Measurements from ENCODE around the gene CYFIP2. TPM values are rescaled to one million over a fixed set of nuclear protein-coding genes. Genes with fewer than 3 reads are reported as not detected.
"Not testable (repeated sequence)": the region's sequence is repeated elsewhere in the genome, so short reads cannot be mapped to it uniquely, and the experiment has no call there.

The CYFIP2 gene
- total RNA-seq, 2 donors from 2014 or later, result 17.8 to 25.2 TPM

DNA sequence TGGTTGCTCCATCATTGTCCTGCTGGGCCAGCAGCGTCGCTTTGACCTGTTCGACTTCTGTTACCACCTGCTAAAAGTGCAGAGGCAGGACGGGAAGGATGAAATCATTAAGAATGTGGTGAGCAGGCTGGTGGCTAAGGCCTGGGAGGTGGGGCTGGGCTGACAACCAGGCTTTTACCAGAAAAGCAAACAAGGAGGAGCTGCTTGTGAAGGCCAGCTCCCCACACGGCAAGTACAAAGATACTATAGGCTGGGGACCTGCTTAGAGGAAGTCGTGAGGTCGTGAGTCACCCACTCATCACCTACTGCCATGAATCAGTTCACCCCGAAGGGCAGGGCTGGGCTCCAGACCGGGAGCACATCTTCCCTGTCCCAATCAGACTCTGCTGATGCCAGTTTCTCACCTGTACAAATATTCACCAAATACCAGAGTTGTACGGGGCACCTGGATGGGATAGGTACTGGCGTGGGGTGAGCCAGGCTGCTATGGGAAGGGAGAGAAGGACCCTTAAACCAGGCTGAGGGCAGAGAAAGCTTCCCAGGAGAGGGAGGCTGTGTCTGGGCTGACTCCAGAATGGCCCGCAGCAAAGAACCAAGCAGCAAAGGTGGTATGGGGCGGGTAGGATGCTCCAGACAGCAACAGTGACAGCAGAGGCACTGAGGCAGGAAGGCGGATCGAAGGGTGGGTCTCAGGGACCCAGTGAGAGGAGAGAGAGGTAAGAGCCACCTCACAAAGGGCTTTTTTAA, 124.8 kb downstream of the CYFIP2 start:
- peak; percentile 75 for DNase-seq (ENCODE audit: low spot score)
- intact Hi-C loops (cut with DNase I), result no loop called here
- no peaks in the 10 kb centered on the region for H3K4me1 ChIP-seq (replicated peaks)
- WGBS, result 43% methylated on average over 15 of the region's 15 CpGs
- TF ChIP-seq CTCF (IDR thresholded peaks at IDR 0.05) (no peak), POLR2AphosphoS5 (IDR thresholded peaks at IDR 0.05) (peak; percentile 72), POLR2A (IDR thresholded peaks at IDR 0.05) (peak; percentile 22)
- no peak overlapping the region for H3K4me3 ChIP-seq
- H3K9me3 ChIP-seq, result no peaks in the 10 kb centered on the region
- H3K36me3 ChIP-seq, result no peaks in the 10 kb centered on the region
- no peaks in the 10 kb centered on the region for H3K27me3 ChIP-seq (replicated peaks; ENCODE audit: insufficient read depth)
- H3K27ac ChIP-seq, result peak overlapping the region in 1 of 2 donors; percentile 52

DNA sequence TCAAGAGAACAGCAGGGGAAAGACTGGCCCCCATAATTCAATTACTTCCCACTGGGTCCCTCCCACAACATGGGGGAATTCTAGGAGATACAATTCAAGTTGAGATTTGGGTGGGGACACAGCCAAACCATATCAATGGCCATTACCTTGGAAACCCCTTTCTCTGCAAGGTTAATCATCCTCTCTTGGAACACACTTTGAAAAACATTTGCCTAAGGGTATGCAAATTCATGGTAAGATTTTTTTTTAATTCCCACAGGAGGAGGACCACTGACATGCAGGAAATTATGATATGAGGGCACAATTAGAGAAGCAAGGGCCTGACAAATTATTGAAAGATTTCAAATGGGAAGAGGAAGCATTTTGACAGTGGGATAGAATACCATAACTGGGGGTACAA, 132.4 kb downstream of the CYFIP2 start:
- Histone ChIP-seq H3K27me3 (replicated peaks; ENCODE audit: insufficient read depth) (no peaks in the 10 kb centered on the region), H3K9me3 (no peaks in the 10 kb centered on the region), H3K36me3 (no peaks in the 10 kb centered on the region), H3K27ac (no peak overlapping the region), H3K4me1 (replicated peaks) (no peaks in the 10 kb centered on the region), H3K4me3 (no peak overlapping the region)
- DNase-seq (ENCODE audit: low spot score), result no peak
- intact Hi-C loops (cut with DNase I), result no loop called here
- TF ChIP-seq POLR2A (IDR thresholded peaks at IDR 0.05), result no peak
- no peak for TF ChIP-seq POLR2AphosphoS5 (IDR thresholded peaks at IDR 0.05)
- TF ChIP-seq CTCF (IDR thresholded peaks at IDR 0.05), result no peak

DNA sequence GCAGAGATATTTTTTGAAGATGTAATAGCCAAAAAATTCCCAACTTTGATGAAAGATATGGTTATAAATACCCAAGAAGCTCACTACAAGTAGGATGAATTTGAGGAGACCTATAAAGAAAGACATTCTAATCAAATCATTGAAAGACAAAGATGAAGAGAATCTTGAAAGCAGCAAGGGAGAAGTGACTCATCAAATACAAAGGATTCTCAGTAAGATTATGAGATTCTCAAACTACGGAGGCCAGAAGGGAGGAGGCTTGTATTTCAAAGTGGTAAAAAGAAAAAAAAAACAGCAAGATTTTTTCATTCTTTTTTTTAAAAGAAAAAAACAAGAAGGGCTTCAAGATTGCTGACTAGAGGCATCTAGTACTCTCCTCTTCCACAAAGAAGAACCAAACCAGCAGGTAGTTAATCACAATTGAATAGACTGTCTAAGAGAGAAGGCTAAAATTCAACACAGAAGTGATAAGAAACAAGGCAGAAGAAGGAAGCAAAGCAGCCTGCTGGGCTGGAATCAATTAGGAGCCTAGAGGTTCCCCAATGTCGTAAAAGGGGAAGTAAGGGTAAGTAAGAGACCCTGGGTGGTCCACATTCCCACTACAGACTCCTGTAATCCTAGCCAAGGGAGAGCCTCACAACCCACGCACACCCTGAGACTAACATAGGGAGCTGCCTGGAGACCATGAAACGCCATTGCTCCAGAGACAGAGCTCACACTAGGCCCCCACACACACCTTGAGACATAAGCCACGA, 135.0 kb downstream of the CYFIP2 start:
- Histone ChIP-seq H3K36me3 (no peaks in the 10 kb centered on the region), H3K4me1 (replicated peaks) (no peaks in the 10 kb centered on the region), H3K27me3 (replicated peaks; ENCODE audit: insufficient read depth) (no peaks in the 10 kb centered on the region), H3K27ac (no peak overlapping the region), H3K9me3 (no peaks in the 10 kb centered on the region), H3K4me3 (no peak overlapping the region)
- 56% methylated on average over 5 of the region's 5 CpGs for WGBS
- TF ChIP-seq POLR2A (IDR thresholded peaks at IDR 0.05) (no peak), CTCF (IDR thresholded peaks at IDR 0.05) (no peak), POLR2AphosphoS5 (IDR thresholded peaks at IDR 0.05) (no peak)
- no peak for DNase-seq (ENCODE audit: low spot score)
- intact Hi-C loops (cut with DNase I), result no loop called here

DNA sequence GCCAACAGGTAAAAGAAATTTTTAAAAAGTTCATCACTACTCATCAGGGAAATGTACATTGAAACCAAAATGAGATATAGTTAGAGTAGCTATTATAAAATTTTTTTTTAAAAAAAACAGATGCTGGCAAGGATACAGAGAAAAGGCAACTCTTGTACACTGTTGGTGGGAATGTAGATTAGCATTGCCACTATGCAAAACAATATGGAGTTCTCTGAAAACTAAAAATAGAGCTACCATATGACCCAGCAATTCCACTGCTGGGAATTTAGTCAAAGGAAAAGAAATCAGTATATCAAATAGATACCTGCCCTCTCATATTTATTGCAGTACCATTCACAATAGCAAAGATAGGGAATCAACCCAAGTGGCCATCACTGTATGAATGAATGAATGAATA, 149.9 kb downstream of the CYFIP2 start:
- intact Hi-C loops (cut with DNase I), result no loop called here
- no peaks in the 10 kb centered on the region for H3K4me1 ChIP-seq (replicated peaks)
- no peak overlapping the region for H3K27ac ChIP-seq
- no peak overlapping the region for H3K4me3 ChIP-seq
- H3K9me3 ChIP-seq, result no peaks in the 10 kb centered on the region
- TF ChIP-seq POLR2A (IDR thresholded peaks at IDR 0.05) (no peak), POLR2AphosphoS5 (IDR thresholded peaks at IDR 0.05) (no peak), CTCF (IDR thresholded peaks at IDR 0.05) (no peak)
- H3K27me3 ChIP-seq (replicated peaks; ENCODE audit: insufficient read depth), result no peaks in the 10 kb centered on the region
- no peaks in the 10 kb centered on the region for H3K36me3 ChIP-seq
- DNase-seq (ENCODE audit: low spot score), result no peak

DNA sequence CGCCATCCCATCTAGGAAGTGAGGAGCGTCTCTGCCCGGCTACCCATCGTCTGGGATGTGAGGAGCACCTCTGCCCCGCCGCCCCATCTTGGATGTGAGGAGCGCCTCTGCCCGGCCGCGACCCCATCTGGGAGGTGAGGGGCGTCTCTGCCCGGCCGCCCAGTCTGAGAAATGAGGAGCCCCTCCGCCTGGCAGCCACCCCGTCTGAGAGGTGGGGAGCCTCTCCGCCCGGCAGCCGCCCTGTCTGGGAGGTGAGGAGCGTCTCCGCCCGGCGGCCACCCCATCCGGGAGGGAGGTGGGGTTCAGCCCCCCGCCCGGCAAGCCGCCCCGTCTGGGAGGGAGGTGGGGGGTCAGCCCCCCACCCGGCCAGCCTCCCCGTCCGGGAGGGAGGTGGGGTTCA, 153.6 kb downstream of the CYFIP2 start:
- H3K9me3 ChIP-seq; H3K27ac ChIP-seq; H3K36me3 ChIP-seq; H3K4me1 ChIP-seq (replicated peaks); H3K4me3 ChIP-seq; intact Hi-C loops (cut with DNase I); DNase-seq (ENCODE audit: low spot score); H3K27me3 ChIP-seq (replicated peaks; ENCODE audit: insufficient read depth): not testable (repeated sequence)
- WGBS, result 86% methylated on average over 8 of the region's 30 CpGs

GRCh38 chr5:157429920-157430319, 164.0 kb downstream of the CYFIP2 start:
- H3K27me3 ChIP-seq (replicated peaks; ENCODE audit: insufficient read depth); DNase-seq (ENCODE audit: low spot score); H3K27ac ChIP-seq; H3K4me1 ChIP-seq (replicated peaks); H3K4me3 ChIP-seq; H3K36me3 ChIP-seq; H3K9me3 ChIP-seq: not testable (repeated sequence)
- intact Hi-C loops (cut with DNase I), result loop anchor here (5.0 kb wide), 1 partner anchor 42 kb away; no protein-coding TSS in a partner anchor
- 93% methylated on average over 5 of the region's 5 CpGs for WGBS

All from prostate gland (tissue), 2 donors.